ENCODE measurements around the gene RIMBP3C.

DNA sequence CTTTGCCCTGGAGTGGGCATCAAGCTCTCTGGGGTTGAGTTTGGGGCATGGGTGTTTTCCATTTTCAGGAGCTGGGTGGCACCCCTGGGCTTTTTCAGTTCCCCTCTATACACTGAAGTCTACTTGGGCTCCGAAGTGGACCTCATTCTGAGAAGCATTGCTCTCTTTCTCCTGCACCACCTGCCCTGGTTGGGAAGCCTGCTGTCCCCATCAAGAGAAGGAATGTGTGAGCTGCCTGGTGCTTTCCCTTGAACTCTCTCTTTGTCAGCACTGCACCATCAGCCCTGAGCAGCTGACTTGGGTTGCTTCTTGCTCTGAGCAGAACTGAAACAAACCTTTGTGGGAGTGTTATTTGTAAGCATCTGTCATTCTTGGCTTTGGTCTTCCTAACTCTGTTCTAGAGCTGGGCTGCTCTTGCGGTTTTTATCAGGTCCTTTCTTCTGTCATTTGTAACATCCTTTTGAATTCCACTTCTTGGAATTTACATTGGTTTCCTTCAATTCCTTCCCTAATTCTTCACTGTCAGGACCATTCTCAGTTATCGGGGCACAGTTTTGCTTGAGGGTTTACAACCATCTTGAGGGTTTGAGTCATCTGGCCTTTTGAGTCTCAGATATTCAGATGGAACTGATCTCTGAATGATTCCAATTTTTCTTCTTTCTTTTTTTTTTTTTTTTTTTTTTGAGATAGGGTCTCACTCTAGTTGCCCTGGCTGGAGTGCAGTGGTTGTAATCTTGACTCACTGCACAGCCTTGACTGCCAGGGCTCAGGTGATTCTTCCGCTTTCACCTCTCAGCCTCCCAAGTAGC, 36.7 kb upstream of the RIMBP3C start:
- TF ChIP-seq POLR2AphosphoS5 (IDR thresholded peaks at IDR 0.05; ENCODE audit: low read depth, low read length): no peak
- TF ChIP-seq POLR2A (IDR thresholded peaks at IDR 0.05; ENCODE audit: low read depth, low read length): no peak
